SH-SY5Y (cell line): ENCODE measurements around the gene GRIN3B.

Experiments
- GATA2 ChIP-seq: IDR thresholded peaks from 2 replicates; pipeline ENCODE4 v1.6.1; 2011; ENCODE audit warnings: mild to moderate bottlenecking, low read depth, low read length
- GATA3 ChIP-seq: IDR thresholded peaks from 2 replicates; pipeline ENCODE4 v1.6.1; 2011; ENCODE audit warnings: low read depth, mild to moderate bottlenecking, low read length, moderate library complexity

DNA sequence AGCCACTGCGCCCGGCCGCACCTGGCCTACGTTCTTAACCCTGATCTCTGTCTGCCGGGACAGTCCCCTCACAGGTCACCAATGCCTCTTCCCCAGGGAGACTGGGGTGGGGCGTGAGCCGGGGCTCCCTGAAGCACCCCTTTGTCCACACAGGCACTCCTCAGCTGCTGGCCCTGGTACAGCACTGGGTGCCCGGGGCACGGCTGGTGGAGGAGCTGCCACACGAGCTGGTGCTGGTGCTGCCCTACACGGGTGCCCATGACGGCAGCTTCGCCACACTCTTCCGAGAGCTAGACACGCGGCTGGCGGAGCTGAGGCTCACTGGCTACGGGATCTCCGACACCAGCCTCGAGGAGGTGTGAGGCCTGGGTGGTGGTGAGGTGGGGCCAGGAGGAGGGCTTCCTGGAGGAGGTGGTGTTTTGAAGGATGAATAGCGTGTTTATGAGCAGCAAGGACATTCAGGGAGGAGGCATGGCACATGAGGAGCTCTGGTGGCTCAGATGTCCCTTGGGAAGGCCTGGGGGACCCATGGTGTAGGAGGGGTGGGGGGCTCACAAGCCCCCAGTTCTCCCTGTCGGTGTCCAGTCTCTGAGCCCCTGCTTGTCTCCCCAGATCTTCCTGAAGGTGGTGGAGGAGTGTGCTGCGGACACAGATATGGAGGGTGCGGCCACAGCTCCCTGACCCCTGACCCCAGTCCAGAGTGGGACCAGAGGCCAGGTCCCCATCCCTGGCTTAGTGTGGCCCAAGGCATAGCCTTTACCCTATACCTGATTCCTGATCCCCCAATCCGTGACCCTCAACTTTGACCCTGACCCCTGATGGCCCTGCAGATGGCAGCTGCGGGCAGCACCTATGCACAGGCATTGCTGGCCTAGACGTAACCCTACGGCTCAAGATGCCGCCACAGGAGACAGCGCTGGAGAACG is 53.2 kb downstream of the GRIN3B start:
- TF ChIP-seq GATA2 (no peak), GATA3 (no peak)
